Measurements from ENCODE around the gene FAM168B.

FAM168B gene

GRCh38 chr2:131004446-131005209 is 88.6 kb downstream of the FAM168B start:
- Histone ChIP-seq H3K4me1 (ENCODE audit: control insufficient read depth, insufficient read depth, low read length) (no peaks in the 10 kb centered on the region), H3K36me3 (ENCODE audit: insufficient read depth, low read length) (no peaks in the 10 kb centered on the region), H3K9ac (ENCODE audit: low read depth, low read length) (no peak overlapping the region), H3K4me2 (ENCODE audit: low read length) (no peak overlapping the region), H3K9me3 (replicated peaks; ENCODE audit: low read length) (no peaks in the 10 kb centered on the region), H3K27me3 (ENCODE audit: control insufficient read depth, insufficient read depth, low read length) (peaks cover 16% of the 10 kb centered on the region), H3K4me3 (ENCODE audit: low read length) (no peak overlapping the region)

- Histone ChIP-seq H3K4me3 (ENCODE audit: low read length) (no peak overlapping the region), H3K4me1 (ENCODE audit: control insufficient read depth, insufficient read depth, low read length) (no peaks in the 10 kb centered on the region), H3K36me3 (ENCODE audit: insufficient read depth, low read length) (no peaks in the 10 kb centered on the region), H3K4me2 (ENCODE audit: low read length) (no peak overlapping the region), H3K27me3 (ENCODE audit: control insufficient read depth, insufficient read depth, low read length) (peaks cover 4% of the 10 kb centered on the region), H3K9ac (ENCODE audit: low read depth, low read length) (no peak overlapping the region), H3K9me3 (replicated peaks; ENCODE audit: low read length) (no peaks in the 10 kb centered on the region)
Observed at GRCh38 chr2:130998561-130998960, 94.7 kb downstream of the FAM168B start.

Measured in skeletal muscle satellite cell (primary cell).